OCI-M1 (cell line): Measurements from ENCODE around the gene PGAP6.

Experiments used
- DNase-seq: peaks from one replicate; lab custom pipeline; 2025; lab: John Stamatoyannopoulos, UW

Gene PGAP6

GRCh38 chr16:401468-402348, 19.9 kb upstream of the PGAP6 start, which contains the start of gene DECR2:
Gene DECR2, plus strand, starts transcription at chr16:401885. Its CDS starts 79 bp downstream, at chr16:401964.
- DNase-seq, result peak; percentile 93

DNA sequence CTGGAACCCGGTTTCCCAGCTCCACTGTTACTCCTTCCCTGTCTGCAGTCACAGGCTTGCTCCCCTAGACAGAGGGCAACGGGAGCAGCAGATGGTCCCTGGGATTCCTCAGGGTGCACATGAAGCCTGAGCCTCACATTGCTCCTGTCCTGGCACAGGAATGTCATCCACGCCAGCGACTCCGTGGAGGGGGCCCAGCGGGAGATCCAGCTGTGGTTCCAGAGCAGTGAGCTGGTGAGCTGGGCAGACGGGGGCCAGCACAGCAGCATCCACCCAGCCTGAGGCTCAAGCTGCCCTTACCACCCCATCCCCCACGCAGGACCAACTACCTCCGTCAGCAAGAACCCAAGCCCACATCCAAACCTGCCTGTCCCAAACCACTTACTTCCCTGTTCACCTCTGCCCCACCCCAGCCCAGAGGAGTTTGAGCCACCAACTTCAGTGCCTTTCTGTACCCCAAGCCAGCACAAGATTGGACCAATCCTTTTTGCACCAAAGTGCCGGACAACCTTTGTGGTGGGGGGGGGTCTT, 18.3 kb upstream of the PGAP6 start:
- no peak for DNase-seq

DNA sequence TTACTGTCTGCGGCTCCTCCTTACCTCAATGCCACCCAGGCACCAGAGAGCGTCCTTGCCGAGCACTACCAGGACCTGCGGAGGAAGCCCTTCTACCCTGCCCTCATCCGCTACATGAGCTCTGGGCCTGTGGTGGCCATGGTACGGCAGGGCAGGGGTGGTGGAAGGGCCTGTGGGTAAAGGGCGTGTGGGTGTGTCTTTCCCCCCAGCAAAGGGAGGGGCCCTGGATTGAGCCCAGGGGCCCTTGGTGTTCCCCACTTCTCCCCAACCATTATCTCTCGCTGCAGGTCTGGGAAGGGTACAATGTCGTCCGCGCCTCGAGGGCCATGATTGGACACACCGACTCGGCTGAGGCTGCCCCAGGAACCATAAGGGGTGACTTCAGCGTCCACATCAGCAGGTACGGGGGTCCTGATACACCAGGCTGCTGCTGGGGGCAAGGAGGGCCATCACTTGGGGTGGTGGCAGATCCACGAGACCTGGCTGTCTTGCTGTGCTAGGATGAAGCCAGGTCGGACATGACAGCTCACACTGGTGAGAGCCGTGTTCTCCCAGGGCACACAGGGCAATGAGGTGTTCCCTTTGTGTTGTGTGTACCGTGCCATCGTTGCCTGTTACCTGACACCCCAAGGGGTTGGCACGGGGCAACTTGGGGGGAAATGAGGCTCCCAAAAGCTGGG, 17.7 kb upstream of the PGAP6 start:
- no peak for DNase-seq

DNA sequence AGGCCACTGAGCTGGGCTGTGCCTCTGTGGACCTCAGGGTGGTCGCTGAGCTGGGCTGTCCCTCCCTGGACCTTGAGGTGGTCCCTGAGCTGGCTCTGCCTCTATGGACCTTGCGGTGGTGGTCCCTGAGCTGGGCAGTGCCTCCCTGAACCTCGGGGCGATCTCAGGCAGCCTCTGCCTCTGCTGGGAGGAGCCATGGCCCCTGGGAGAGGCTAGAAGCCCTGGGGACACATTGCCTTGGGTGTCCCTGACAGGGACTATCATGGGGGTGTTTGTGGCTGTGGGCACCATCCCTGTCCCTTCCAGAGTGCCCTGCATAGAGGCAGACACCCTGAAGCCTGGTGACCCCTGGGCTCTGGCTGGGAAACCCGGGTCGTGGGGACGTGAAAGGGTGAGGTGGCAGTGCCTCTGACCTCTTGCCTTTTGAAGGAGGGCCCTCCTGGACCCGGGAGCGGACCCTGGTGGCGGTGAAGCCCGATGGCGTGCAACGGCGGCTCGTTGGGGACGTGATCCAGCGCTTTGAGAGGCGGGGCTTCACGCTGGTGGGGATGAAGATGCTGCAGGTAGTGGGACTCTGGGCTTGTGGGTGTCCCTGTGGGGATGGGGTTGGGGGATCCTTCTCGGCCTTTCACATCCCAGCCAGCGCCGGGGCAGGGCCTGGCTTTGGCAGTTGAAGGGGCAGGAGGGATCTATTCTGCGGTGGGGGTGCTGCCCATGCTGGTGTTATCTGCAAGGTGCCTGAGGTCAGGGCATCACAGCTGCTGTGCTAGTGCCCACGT, 17.0 kb upstream of the PGAP6 start:
- DNase-seq, result no peak

DNA sequence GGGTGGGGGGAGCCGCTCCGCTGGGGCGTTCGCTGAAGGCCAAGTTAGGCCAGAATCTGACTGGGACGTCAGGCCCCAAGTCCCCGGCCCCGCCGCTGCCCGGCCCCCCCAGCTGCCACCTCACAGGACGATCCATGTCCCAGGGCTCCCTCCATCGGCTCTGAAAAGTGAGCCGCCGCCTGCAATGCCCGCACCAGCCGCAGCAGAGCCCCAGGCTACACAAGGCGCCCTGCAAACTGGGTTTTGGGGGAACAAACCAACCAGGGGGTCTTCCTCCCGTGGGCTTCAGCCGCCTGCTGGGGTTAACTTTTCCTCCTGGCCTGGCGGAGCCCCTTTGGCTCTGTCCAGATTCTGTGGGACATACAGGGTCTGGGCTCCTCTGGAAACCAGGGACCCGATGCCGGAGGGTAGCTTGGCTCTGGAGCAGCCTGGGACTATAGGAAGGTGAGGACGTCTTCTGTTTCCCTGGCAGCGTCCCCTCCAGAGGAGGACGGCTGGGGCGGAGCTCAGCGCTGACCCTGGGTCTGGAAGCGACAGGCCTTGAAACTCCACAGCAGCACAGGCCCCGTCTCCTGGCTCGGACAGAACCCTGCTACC, 16.1 kb upstream of the PGAP6 start:
- DNase-seq, result peak; percentile 73

DNA sequence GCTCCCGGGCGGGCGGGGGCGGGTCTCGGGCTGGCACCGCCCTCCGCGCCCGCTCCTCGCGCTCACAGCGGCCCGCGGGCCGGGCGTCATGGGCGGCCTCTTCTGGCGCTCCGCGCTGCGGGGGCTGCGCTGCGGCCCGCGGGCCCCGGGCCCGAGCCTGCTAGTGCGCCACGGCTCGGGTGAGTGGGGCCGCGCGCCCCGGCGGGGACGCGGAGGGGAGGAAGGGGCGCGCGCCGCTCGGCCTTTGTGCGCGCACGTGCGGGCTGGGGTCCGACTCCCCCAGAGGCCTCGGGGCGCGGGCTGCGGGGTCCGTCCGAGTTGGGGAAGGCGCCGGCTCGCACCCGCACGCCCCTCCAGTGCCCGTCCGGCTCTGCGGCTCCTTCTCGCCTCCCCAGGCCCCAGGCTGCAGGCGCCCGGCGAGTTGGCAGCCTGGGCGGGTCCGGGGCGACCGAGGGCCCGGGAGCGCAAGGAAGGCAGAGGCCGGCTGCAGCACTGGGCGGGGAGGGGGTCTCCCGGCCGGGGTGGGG, 15.4 kb upstream of the PGAP6 start, which contains the start of gene NME4:
Gene NME4 (plus strand): TSS at position 65 of the 527 bp plus-strand sequence. CDS start 24 bp downstream, at position 89.
- DNase-seq, result peak; percentile 67

- peak; percentile 75 for DNase-seq
Observed at GRCh38 chr16:396605-397004, 14.8 kb upstream of the PGAP6 start.

- peak; percentile 55 for DNase-seq
Observed at GRCh38 chr16:396199-396598, 14.4 kb upstream of the PGAP6 start.

DNA sequence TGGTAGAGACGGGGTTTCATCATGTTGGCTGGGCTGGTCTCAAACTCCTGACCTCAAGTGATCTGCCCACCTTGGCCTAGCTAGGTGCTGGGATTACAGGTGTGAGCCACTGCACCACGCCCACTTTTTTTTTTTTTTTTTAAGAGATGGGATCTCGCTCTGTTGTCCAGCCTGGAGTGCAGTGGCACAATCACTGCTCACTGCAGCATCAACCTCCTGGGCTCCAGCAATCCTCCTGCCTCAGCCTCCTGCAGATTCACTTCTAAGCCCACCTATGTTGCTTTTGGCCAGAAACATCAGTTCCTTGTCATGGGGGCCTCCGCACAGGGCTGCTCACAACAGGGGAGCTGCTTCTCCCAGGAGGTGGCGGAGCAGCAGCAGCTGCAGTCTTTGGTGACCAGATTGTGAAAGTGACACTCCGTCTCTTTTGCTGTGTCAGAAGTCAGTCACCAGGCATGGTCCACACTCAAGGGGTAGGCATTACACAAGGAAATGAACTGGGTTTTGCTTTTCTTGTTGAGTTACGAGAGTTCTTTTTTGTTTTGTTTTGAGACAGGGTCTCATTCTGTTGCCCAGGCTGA, 10.8 kb upstream of the PGAP6 start:
- no peak for DNase-seq

- peak; percentile 91 for DNase-seq
Observed at GRCh38 chr16:391885-392335, 10.1 kb upstream of the PGAP6 start.

DNA sequence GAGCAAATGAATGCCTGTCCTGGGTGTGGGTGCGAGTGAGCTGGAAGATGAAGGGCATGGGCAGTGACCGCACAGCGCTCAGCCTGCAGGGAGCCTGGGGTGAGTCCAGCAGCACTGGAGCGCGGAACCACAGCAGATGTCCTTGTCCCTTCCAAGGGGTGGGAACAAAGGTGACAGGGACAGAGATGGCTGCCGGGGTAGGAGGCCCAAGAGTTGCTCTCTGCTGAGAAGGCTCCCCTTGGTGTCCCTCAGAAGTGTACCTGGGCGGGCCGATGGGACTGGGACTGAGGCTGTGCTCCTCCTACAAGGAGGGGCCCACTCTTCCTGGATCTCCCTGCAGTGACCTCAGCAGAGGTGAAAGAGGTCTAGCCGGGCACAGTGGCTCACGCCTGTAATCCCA, 7.6 kb upstream of the PGAP6 start:
- no peak for DNase-seq

- peak; percentile 91 for DNase-seq
Observed at GRCh38 chr16:387761-388666, 6.2 kb upstream of the PGAP6 start.

GRCh38 chr16:386641-387156, 4.9 kb upstream of the PGAP6 start:
- peak; percentile 68 for DNase-seq

DNA sequence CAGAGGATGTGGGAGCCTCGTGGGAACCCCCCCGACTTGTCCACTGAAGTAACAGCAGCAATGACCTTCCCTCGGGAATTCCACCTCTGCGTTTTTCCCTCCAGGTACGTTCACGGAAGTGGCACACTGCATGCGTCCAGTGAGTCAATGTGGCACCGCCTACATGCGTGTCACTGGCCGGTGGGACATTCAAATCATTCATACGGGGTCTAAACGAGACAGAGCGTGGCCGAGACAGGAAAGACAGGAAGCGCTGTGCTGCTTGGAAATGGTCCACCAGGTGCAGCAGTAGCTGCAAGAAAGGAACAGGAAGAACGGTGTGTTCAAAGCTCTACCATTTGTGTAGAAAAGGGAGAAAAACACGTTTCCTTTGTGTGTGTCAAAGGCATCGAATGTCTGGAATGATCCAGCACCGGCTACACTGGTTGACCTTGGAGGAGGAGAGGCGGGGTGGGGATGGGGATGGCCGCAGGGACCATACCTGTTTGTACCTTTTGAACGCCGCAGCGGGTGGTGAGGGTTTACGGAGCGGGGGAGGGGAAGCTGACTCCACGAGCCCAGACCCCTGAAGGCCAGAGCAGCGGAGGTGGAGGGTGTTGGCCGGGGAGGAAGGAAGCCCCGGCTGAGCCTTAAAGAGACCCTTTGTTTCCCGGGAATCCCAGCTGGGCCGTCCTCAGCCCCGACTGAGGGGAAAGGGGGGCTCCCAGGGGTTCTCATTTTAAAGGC, 1.7 kb upstream of the PGAP6 start:
- DNase-seq, result no peak

DNA sequence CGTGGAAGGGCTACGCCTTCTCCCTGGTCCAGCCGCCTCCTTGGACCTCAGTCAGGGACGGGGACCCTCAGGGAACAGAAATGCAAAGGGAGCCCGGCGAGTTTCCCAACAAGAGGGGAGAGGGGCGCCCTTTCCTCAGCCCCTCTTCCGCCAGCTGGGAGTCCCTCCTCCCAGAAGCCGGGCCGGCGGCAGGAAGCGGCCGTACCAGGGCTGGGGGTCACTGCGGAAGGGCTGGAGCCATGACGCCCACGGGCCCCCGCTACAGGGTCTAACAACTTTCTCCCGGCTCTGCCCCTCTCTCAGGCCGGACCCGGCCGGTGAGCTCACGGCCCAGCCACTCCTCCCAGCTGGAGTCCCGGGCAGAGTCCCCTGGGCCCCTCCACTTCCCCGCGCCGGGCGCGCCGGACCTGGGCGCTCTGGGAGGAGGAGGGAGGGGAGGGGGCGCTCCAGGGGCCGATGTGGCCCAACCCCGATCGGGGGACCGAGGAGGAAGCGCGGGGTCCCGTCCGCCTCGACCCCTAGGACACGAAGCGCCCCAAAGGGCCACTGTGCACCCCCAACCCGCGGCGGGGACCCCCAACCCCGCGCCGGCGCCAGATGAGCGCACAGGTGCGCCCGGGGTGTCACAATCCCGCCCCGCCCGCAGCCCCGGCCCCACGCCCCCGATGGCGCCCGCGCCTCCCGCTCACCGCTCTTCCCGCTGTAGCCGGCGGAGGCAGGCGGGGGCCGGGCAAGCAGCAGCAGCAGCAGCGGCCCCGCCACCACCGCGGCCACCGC, 578 bp downstream of the PGAP6 start:
- DNase-seq, result peak; percentile 20

- no peak for DNase-seq
Observed at GRCh38 chr16:380762-381011, 1.1 kb downstream of the PGAP6 start.

GRCh38 chr16:379961-380761, 1.6 kb downstream of the PGAP6 start:
- no peak for DNase-seq
